ENCODE data around the gene GBA2. TPM values are rescaled to one million over a fixed set of nuclear protein-coding genes. Genes with fewer than 3 reads are reported as not detected.
A peak's percentile ranks its signal among the peaks of the same experiment; 100 is the strongest.

Gene GBA2
- total RNA-seq, 1 experiment from 2014 or later: 63.6 TPM

GRCh38 chr9:35783418-35783817 is 34.4 kb upstream of the GBA2 start:
- no peak for DNase-seq (ENCODE audit: low read depth, low spot score)
- Histone ChIP-seq H3K9ac (ENCODE audit: low read length) (no peak overlapping the region), H3K27ac (ENCODE audit: low read depth, low read length) (no peak overlapping the region), H3K79me2 (ENCODE audit: insufficient read depth, low read length) (no peaks in the 10 kb centered on the region), H3K36me3 (ENCODE audit: control insufficient read depth in 1 of 2, insufficient read depth in 2 of 2, low read length in 2 of 2) (no peaks in the 10 kb centered on the region), H3K4me3 (replicated peaks in 1 of 2; ENCODE audit: low read depth in 1 of 2, low read length in 2 of 2) (no peak overlapping the region), H3K27me3 (ENCODE audit: insufficient read depth, low read length) (no peaks in the 10 kb centered on the region), H2AFZ (ENCODE audit: low read depth, low read length, poor library complexity, severe bottlenecking) (no peak overlapping the region), H3K9me3 (ENCODE audit: control insufficient read depth in 1 of 2, insufficient read depth in 1 of 2, low read depth in 1 of 2, low read length in 2 of 2) (no peaks in the 10 kb centered on the region), H4K20me1 (ENCODE audit: insufficient read depth) (no peaks in the 10 kb centered on the region), H3K4me1 (ENCODE audit: control insufficient read depth in 1 of 2, insufficient read depth in 2 of 2, low read length in 2 of 2) (no peaks in the 10 kb centered on the region), H3K4me2 (ENCODE audit: low read length) (no peak overlapping the region), H3K9me2 (ENCODE audit: insufficient read depth) (no peaks in the 10 kb centered on the region)
- intact Hi-C loops (cut with micrococcal nuclease): no loop called here
- CTCF ChIA-PET: no interaction called here
- ATAC-seq: no peak
- POLR2A ChIA-PET: no interaction called here
- TF ChIP-seq SIN3A (IDR thresholded peaks at IDR 0.05; ENCODE audit: low read depth) (no peak), EGR1 (IDR thresholded peaks at IDR 0.05; ENCODE audit: low read depth) (0 out of 2 replicates have a peak, but pooled peaks have one; percentile 13), YY1 (IDR thresholded peaks at IDR 0.05; ENCODE audit: extremely low read depth, insufficient replicate concordance, low read depth, low read length) (no peak), SP1 (IDR thresholded peaks at IDR 0.05; ENCODE audit: low read depth) (no peak)
- BruUV-seq (replicated peaks): no TSS peak
- RAD21 ChIA-PET (ENCODE audit: low non-redundant PET in 1 of 2, low total read pairs in 2 of 2, uncharacterized antibody in 2 of 2, unreplicated experiment in 2 of 2): no interaction called here

- ATAC-seq: no peak
- intact Hi-C loops (cut with micrococcal nuclease): no loop called here
- TF ChIP-seq CTCF (IDR thresholded peaks at IDR 0.05 in 2 of 3, conservative IDR thresholded peaks at IDR 0.05 in 1 of 3; ENCODE audit: borderline replicate concordance in 1 of 3, insufficient read depth in 1 of 3, low read depth in 2 of 3, low read length in 2 of 3) (no peak), ZNF274 (IDR thresholded peaks at IDR 0.05; ENCODE audit: low read depth, low read length) (no peak), EGR1 (IDR thresholded peaks at IDR 0.05; ENCODE audit: low read depth) (no peak), ATF3 (IDR thresholded peaks at IDR 0.05) (no peak), CBX3 (IDR thresholded peaks at IDR 0.05; ENCODE audit: low read depth) (no peak), EZH2 (IDR thresholded peaks at IDR 0.05) (no peak), MAX (IDR thresholded peaks at IDR 0.05) (no peak), SP1 (IDR thresholded peaks at IDR 0.05; ENCODE audit: low read depth) (no peak), REST (IDR thresholded peaks at IDR 0.05; ENCODE audit: low read depth) (no peak), ZFX (IDR thresholded peaks at IDR 0.05) (no peak), YY1 (IDR thresholded peaks at IDR 0.05; ENCODE audit: extremely low read depth, insufficient replicate concordance, low read depth, low read length) (no peak), RAD21 (IDR thresholded peaks at IDR 0.05; ENCODE audit: low read depth) (no peak), POLR2A (IDR thresholded peaks at IDR 0.05; ENCODE audit: borderline replicate concordance, extremely low read depth, insufficient read depth, insufficient read length) (no peak)
- H4K20me1 ChIP-seq (ENCODE audit: insufficient read depth): no peaks in the 10 kb centered on the region
- H3K4me2 ChIP-seq (ENCODE audit: low read length): no peak overlapping the region
- POLR2A ChIA-PET: no interaction called here
- no peaks in the 10 kb centered on the region for H3K9me3 ChIP-seq (ENCODE audit: control insufficient read depth in 1 of 2, insufficient read depth in 1 of 2, low read depth in 1 of 2, low read length in 2 of 2)
- no peak for DNase-seq (ENCODE audit: low read depth, low spot score)
- CTCF ChIA-PET: no interaction called here
- TSS peak; percentile 56 for BruUV-seq (replicated peaks)
- H3K9me2 ChIP-seq (ENCODE audit: insufficient read depth): no peaks in the 10 kb centered on the region
- no peak overlapping the region for H3K27ac ChIP-seq (ENCODE audit: low read depth, low read length)
- no peaks in the 10 kb centered on the region for H3K36me3 ChIP-seq (ENCODE audit: control insufficient read depth in 1 of 2, insufficient read depth in 2 of 2, low read length in 2 of 2)
- no peaks in the 10 kb centered on the region for H3K4me1 ChIP-seq (ENCODE audit: control insufficient read depth in 1 of 2, insufficient read depth in 2 of 2, low read length in 2 of 2)
- no peak overlapping the region for H2AFZ ChIP-seq (ENCODE audit: low read depth, low read length, poor library complexity, severe bottlenecking)
- no peaks in the 10 kb centered on the region for H3K79me2 ChIP-seq (ENCODE audit: insufficient read depth, low read length)
- H3K9ac ChIP-seq (ENCODE audit: low read length): no peak overlapping the region
- H3K27me3 ChIP-seq (ENCODE audit: insufficient read depth, low read length): no peaks in the 10 kb centered on the region
- RAD21 ChIA-PET (ENCODE audit: low non-redundant PET in 1 of 2, low total read pairs in 2 of 2, uncharacterized antibody in 2 of 2, unreplicated experiment in 2 of 2): no interaction called here
- no peak overlapping the region for H3K4me3 ChIP-seq (replicated peaks in 1 of 2; ENCODE audit: low read depth in 1 of 2, low read length in 2 of 2)
Measured at GRCh38 chr9:35781066-35781465, 32.0 kb upstream of the GBA2 start.
